H1 (cell line): ENCODE results near the gene LSM2. TPM values are rescaled to one million over a fixed set of nuclear protein-coding genes. Genes with fewer than 3 reads are reported as not detected.

Source experiments
- ATF2 ChIP-seq: IDR thresholded peaks from 2 replicates; pipeline ENCODE4 v1.6.1; 2012; ENCODE audit warnings: low read length, inconsistent platforms
- RAD21 ChIP-seq, 2 experiments: IDR thresholded peaks in 1 of 2; conservative IDR thresholded peaks in 1 of 2; 2 replicates each; pipeline ENCODE4 v1.6.1; 2011; ENCODE audit warnings: low read depth in 2 of 2, low read length in 2 of 2, improper control_type of control experiment in 1 of 2, inconsistent platforms in 1 of 2, mild to moderate bottlenecking in 1 of 2, moderate library complexity in 1 of 2
- SIN3A ChIP-seq, 2 experiments: IDR thresholded peaks in 1 of 2; conservative IDR thresholded peaks in 1 of 2; 2 replicates each; pipeline ENCODE4 v1.6.1; 2011 to 2012; ENCODE audit warnings: low read length in 2 of 2, improper control_type of control experiment in 1 of 2, low read depth in 1 of 2, mild to moderate bottlenecking in 1 of 2
- SP2 ChIP-seq: IDR thresholded peaks from 2 replicates; pipeline ENCODE4 v1.6.1; 2012; ENCODE audit warnings: mild to moderate bottlenecking, low read length, inconsistent platforms
- polyA plus RNA-seq, 7 experiments: library from polyadenylated mRNA; depleted of rRNA in 3 of 7; stranded (reverse) in 5 of 7; unstranded in 2 of 7; fragments of >200 nt in 5 of 7; fragments of 200-250 nt in 2 of 7; gene quantifications; 1 replicate in 5 of 7; 2 replicates in 1 of 7; 4 replicates in 1 of 7; pipeline versions ENCODE4 v1.2.1 to v1.2.3, GENCODE V29; 2011 to 2013; ENCODE audit warnings: missing spikeins in 2 of 7, mixed read lengths in 2 of 7
- total RNA-seq: library from RNA; stranded (reverse); fragmentation: NEBNext Ultra II Directional; extraction: Animal tissue kit (Norgen Biotek cat#: 25700); gene quantifications from 2 replicates; pipeline ENCODE4 v1.2.1, GENCODE V29; 2021

LSM2 gene
- total and polyA plus RNA-seq, 2 of the 8 experiments (the other 6 are each of a cell fraction or from before 2014, with no cell fraction given): 127 to 168 TPM

- TF ChIP-seq RAD21 (IDR thresholded peaks at IDR 0.05 in 1 of 2, conservative IDR thresholded peaks at IDR 0.05 in 1 of 2; ENCODE audit: low read depth in 2 of 2, low read length in 2 of 2) (no peak), SIN3A (conservative IDR thresholded peaks at IDR 0.05 in 1 of 2, IDR thresholded peaks at IDR 0.05 in 1 of 2; ENCODE audit: low read depth in 1 of 2, low read length in 2 of 2) (no peak), SP2 (no peak), ATF2 (no peak)
Measured at GRCh38 chr6:31776989-31777666, 29.6 kb downstream of the LSM2 start, which contains the start of gene VWA7 (continued).
